Caco-2 (cell line): Measurements from ENCODE around the gene ZSCAN23. TPM values are rescaled to one million over a fixed set of nuclear protein-coding genes. Genes with fewer than 3 reads are reported as not detected.

ENCODE experiments used
- BruUV-seq: library from RNA; stranded (reverse); fragments of 400-500 nt; replicated peaks from 2 replicates; lab custom pipeline; 2021; lab: Mats Ljungman, UMichigan
- CTCF ChIA-PET: fragments of 300-600 bp; sonication (Branson Sonifier 250); formaldehyde crosslinking; loops from one replicate; lab custom pipeline; 2022; ENCODE audit warnings: antibody characterized with exemption; lab: Charles Lee
- POLR2A ChIA-PET: fragments of 300-600 bp; sonication (Branson Sonifier 250); formaldehyde crosslinking; loops from one replicate; lab custom pipeline; 2022; ENCODE audit warnings: antibody characterized with exemption; lab: Charles Lee
- DNase-seq, 2 experiments: peaks; one replicate each; pipeline versions ENCODE4 v3.0.0 to v3.0.0-alpha.2; 2020 to 2022
- H3K27me3 ChIP-seq: replicated peaks from 2 replicates; pipeline ENCODE4 v1.6.0; 2011; ENCODE audit warnings: low read length; ENCODE audit not compliant: control insufficient read depth, insufficient read depth
- H3K36me3 ChIP-seq: 2 replicates; pipeline ENCODE4 v1.5.1; 2011; ENCODE audit warnings: low read length; ENCODE audit not compliant: control insufficient read depth, insufficient read depth
- H3K4me1 ChIP-seq: fragments of 250-450 bp; sonication (Bioruptor Pico); 2 replicates; pipeline ENCODE4 v1.5.1; 2020; ENCODE audit warnings: mild to moderate bottlenecking
- H3K4me3 ChIP-seq: 2 replicates; pipeline ENCODE4 v1.5.1; 2011; ENCODE audit warnings: low read depth, mild to moderate bottlenecking, control low read depth, low read length
- H3K9me3 ChIP-seq: fragments of 250-450 bp; sonication (Bioruptor Pico); 2 replicates; pipeline ENCODE4 v1.5.1; 2020; ENCODE audit warnings: mild to moderate bottlenecking, moderate library complexity
- H3K27ac Mint-ChIP-seq: one replicate; pipeline ENCODE4 v1.8.0; 2022; ENCODE audit warnings: mixed read lengths; ENCODE audit not compliant: unreplicated experiment
- H3K27me3 Mint-ChIP-seq: one replicate; pipeline ENCODE4 v1.8.0; 2022; ENCODE audit warnings: mixed read lengths; ENCODE audit not compliant: insufficient read depth, unreplicated experiment
- H3K36me3 Mint-ChIP-seq: one replicate; pipeline ENCODE4 v1.8.0; 2022; ENCODE audit warnings: mild to moderate bottlenecking, mixed read lengths; ENCODE audit not compliant: insufficient read depth, unreplicated experiment
- H3K4me1 Mint-ChIP-seq: one replicate; pipeline ENCODE4 v1.8.0; 2022; ENCODE audit warnings: low read depth, mixed read lengths; ENCODE audit not compliant: unreplicated experiment
- H3K4me3 Mint-ChIP-seq: one replicate; pipeline ENCODE4 v1.8.0; 2022; ENCODE audit warnings: mild to moderate bottlenecking, moderate library complexity, mixed read lengths; ENCODE audit not compliant: unreplicated experiment
- H3K9me3 Mint-ChIP-seq: one replicate; pipeline ENCODE4 v1.8.0; 2022; ENCODE audit warnings: mixed read lengths; ENCODE audit not compliant: unreplicated experiment
- CTCF ChIP-seq, 2 experiments: fragments of 200-600 bp in 1 of 2; IDR thresholded peaks; 1 replicate in 1 of 2; 2 replicates in 1 of 2; pipeline versions ENCODE4 v1.5.1 to v1.8.0; 2011 to 2022; ENCODE audit warnings: antibody characterized with exemption in 1 of 2, control low read depth in 1 of 2, inconsistent platforms in 1 of 2, low read depth in 1 of 2, low read length in 1 of 2, mild to moderate bottlenecking in 1 of 2, moderate library complexity in 1 of 2; ENCODE audit not compliant: insufficient read depth in 1 of 2, severe bottlenecking in 1 of 2, unreplicated experiment in 1 of 2
- intact Hi-C: fragments of 100-400 bp; cut with micrococcal nuclease; formaldehyde crosslinking; loops from one replicate; pipeline ENCODE4 v1.10.0; 2022; ENCODE audit not compliant: unreplicated experiment
- total RNA-seq: library from RNA; stranded (reverse); gene quantifications from 2 replicates; pipeline ENCODE4 v1.2.3, GENCODE V29; 2022

ZSCAN23 gene
- total RNA-seq, 1 experiment from 2014 or later, result not detected

DNA sequence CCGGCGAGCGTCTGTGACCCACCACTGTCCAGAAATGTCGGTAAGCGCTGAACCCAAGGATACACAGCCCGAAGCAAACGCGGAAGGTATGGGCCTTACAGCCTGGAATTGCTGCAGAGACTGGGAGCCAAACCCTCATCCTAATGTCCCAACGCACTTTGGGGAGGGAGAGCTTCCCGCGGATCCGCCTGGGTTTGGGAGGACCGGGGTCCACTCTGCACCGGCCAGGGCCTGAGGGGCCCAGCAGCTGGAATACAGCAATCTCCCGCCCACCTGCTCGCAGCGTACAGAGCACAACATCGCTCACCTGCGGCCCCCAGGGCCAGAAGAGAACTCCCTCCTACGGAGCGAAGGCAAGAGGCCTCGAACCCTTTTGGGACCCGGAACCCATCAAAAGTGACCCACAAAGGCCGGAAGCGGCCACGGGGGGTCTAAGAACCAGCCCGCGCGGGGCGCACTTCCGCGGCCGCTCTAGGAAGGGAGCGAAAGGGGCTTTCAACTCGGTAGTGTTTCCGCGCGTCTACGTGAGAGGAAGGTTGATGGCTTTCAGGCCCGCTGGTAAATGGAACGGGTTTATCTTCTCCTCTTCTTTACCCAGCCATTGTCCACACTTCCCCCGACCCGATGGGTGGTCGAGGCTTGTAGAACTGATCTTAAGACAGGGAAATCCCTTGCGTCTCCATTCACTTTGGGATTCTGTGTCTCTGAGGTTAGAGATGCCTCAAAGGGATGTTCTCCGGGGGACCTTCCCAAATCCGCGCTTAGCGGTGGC, 43.8 kb downstream of the ZSCAN23 start, which contains the start of gene ZSCAN12:
Gene ZSCAN12, minus strand, starts transcription at position 398 of the 772 bp plus-strand sequence. CDS start 1,342 bp downstream, outside the sequence.
- intact Hi-C loops, result no loop called here
- BruUV-seq, result no TSS peak

GRCh38 chr6:28395918-28396317, 47.4 kb downstream of the ZSCAN23 start:
- H3K27me3 Mint-ChIP-seq, result peaks cover 5% of the 10 kb centered on the region
- no peak for TF ChIP-seq CTCF (IDR thresholded peaks at IDR 0.05; ENCODE audit: insufficient read depth in 1 of 2, low read depth in 1 of 2, low read length in 1 of 2, severe bottlenecking in 1 of 2, unreplicated experiment in 1 of 2)
- no peaks in the 10 kb centered on the region for H3K36me3 Mint-ChIP-seq
- Histone ChIP-seq H3K4me3 (no peak overlapping the region), H3K27me3 (no peaks in the 10 kb centered on the region), H3K36me3 (no peaks in the 10 kb centered on the region), H3K9me3 (no peaks in the 10 kb centered on the region), H3K4me1 (no peaks in the 10 kb centered on the region)
- no peak overlapping the region for H3K4me3 Mint-ChIP-seq
- H3K27ac Mint-ChIP-seq, result no peak overlapping the region
- DNase-seq, result no peak
- no peaks in the 10 kb centered on the region for H3K4me1 Mint-ChIP-seq
- no TSS peak for BruUV-seq
- CTCF ChIA-PET, result no interaction called here
- intact Hi-C loops, result no loop called here
- no peaks in the 10 kb centered on the region for H3K9me3 Mint-ChIP-seq
- POLR2A ChIA-PET, result no interaction called here

More for the DNA sequence above, 43.8 kb downstream of the ZSCAN23 start, which contains the start of gene ZSCAN12:
- CTCF ChIA-PET, result no interaction called here
- no peaks in the 10 kb centered on the region for H3K4me1 Mint-ChIP-seq
- H3K36me3 Mint-ChIP-seq, result no peaks in the 10 kb centered on the region
- peaks cover 7% of the 10 kb centered on the region for H3K27me3 Mint-ChIP-seq
- no peak within 1 kb of the TSS for H3K4me3 Mint-ChIP-seq
- Histone ChIP-seq H3K4me1 (no peaks in the 10 kb centered on the region), H3K36me3 (no peaks in the 10 kb centered on the region), H3K9me3 (no peaks in the 10 kb centered on the region), H3K27me3 (no peaks in the 10 kb centered on the region), H3K4me3 (no peak within 1 kb of the TSS)
- H3K9me3 Mint-ChIP-seq, result no peaks in the 10 kb centered on the region
- DNase-seq, result no peak
- POLR2A ChIA-PET, result no interaction called here
- no peak within 1 kb of the TSS for H3K27ac Mint-ChIP-seq
- no peak for TF ChIP-seq CTCF (IDR thresholded peaks at IDR 0.05; ENCODE audit: insufficient read depth in 1 of 2, low read depth in 1 of 2, low read length in 1 of 2, severe bottlenecking in 1 of 2, unreplicated experiment in 1 of 2)

DNA sequence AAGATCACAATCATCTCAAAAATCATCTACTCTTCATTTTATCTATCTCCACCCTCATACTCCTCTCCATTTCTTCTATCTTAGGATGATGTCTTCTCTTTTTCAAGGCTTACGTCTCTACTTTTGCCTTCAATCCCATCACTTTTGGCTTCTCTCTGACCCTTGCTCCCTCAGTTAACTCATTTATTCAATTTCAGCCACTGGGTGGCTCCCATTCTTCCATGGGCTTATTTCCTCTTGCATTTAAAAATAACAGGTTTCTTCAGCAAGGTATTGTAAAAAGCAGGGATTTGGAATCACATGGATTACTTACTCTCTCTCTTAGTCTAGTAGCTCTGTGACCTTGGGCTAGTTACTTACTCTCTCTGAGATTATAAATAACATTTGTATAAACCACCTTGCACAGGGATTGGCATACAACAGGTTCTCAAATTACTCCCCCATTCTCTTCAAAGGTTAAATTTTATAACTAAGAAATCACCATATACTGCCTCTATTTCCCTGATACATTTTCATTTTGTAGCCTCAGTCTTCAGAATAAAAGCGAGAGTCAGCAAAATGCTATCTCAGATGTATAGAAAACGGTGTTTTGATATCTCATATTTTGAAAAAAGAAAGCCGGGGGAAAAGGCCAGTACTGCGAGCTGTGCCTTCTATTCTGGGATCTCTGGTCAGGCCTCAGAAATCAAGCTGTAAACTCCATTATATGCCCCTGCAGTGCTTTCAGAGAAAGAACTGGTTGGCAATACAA, 49.2 kb downstream of the ZSCAN23 start:
- peak; percentile 33 to 35 for TF ChIP-seq CTCF (IDR thresholded peaks at IDR 0.05; ENCODE audit: insufficient read depth in 1 of 2, low read depth in 1 of 2, low read length in 1 of 2, severe bottlenecking in 1 of 2, unreplicated experiment in 1 of 2)
- POLR2A ChIA-PET, result no interaction called here
- no peaks in the 10 kb centered on the region for H3K36me3 ChIP-seq
- peak in 1 of 2 experiments; percentile 23 for DNase-seq
- no peaks in the 10 kb centered on the region for H3K4me1 ChIP-seq
- intact Hi-C loops, result loop anchor here (1.0 kb wide), 1 partner anchor 290 kb away; no protein-coding TSS in a partner anchor
- Mint-ChIP-seq H3K36me3 (no peaks in the 10 kb centered on the region), H3K27me3 (peaks cover 5% of the 10 kb centered on the region), H3K4me3 (no peak overlapping the region), H3K27ac (no peak overlapping the region), H3K4me1 (no peaks in the 10 kb centered on the region), H3K9me3 (no peaks in the 10 kb centered on the region)
- H3K27me3 ChIP-seq, result no peaks in the 10 kb centered on the region
- no peaks in the 10 kb centered on the region for H3K9me3 ChIP-seq
- no peak overlapping the region for H3K4me3 ChIP-seq
- BruUV-seq, result no TSS peak
- CTCF ChIA-PET, result no interaction called here
